Measurements from ENCODE around the gene SRSF7. TPM values are rescaled to one million over a fixed set of nuclear protein-coding genes. Genes with fewer than 3 reads are reported as not detected.

SRSF7 gene
- total and polyA plus RNA-seq, 8 donors = 57.9 to 163 (median 95.4) TPM

- no peak overlapping the region for H3K4me3 ChIP-seq
- H3K27me3 ChIP-seq = no peaks in the 10 kb centered on the region
- no peak for TF ChIP-seq POLR2A (IDR thresholded peaks at IDR 0.05)
- TF ChIP-seq, protein P1, sequence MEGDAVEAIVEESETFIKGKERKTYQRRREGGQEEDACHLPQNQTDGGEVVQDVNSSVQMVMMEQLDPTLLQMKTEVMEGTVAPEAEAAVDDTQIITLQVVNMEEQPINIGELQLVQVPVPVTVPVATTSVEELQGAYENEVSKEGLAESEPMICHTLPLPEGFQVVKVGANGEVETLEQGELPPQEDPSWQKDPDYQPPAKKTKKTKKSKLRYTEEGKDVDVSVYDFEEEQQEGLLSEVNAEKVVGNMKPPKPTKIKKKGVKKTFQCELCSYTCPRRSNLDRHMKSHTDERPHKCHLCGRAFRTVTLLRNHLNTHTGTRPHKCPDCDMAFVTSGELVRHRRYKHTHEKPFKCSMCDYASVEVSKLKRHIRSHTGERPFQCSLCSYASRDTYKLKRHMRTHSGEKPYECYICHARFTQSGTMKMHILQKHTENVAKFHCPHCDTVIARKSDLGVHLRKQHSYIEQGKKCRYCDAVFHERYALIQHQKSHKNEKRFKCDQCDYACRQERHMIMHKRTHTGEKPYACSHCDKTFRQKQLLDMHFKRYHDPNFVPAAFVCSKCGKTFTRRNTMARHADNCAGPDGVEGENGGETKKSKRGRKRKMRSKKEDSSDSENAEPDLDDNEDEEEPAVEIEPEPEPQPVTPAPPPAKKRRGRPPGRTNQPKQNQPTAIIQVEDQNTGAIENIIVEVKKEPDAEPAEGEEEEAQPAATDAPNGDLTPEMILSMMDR (IDR thresholded peaks at IDR 0.05) = no peak
- TF ChIP-seq EP300 (IDR thresholded peaks at IDR 0.05) = no peak
- no peak for TF ChIP-seq POLR2AphosphoS5 (IDR thresholded peaks at IDR 0.05)
- H3K4me1 ChIP-seq = no peaks in the 10 kb centered on the region
- no peak overlapping the region for H3K27ac ChIP-seq
- no peaks in the 10 kb centered on the region for H3K9me3 ChIP-seq
- H3K36me3 ChIP-seq = peaks cover 0 to 35% (median 33%) of the 10 kb centered on the region in 4 donors
- DNase-seq = no peak
- 76 to 91% (median 90%) methylated on average over 1 of the region's 1 CpG for WGBS, 5 donors
- intact Hi-C loops (cut with DNase I; ENCODE audit: low total_unique reads) = loop anchor here (5.0 kb wide), 1 partner anchor 145 kb away; no protein-coding TSS in a partner anchor
Measured at GRCh38 chr2:38727661-38728060, 23.5 kb downstream of the SRSF7 start.

DNA sequence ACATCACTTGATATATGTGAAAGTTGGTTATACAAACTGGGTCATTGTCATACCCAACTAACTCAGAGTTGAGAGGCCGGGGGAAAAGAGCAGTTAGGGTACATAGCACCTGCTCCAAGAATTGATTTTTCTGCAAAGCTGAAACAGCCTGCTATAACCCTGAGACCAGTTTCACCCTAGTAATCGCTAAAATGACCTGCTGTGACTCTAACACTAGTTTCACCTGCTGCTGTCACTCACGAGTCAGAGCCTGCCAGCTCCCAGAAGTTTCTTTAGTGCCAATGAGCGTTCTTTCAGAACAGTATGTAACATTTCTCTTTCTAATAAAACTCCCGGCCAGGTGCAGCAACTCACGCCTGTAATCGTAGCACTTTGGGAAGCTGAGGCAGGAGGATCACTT is 28.0 kb downstream of the SRSF7 start:
- no peak for DNase-seq

GRCh38 chr2:38722271-38723061 is 28.7 kb downstream of the SRSF7 start:
- Histone ChIP-seq H3K9me3 (no peaks in the 10 kb centered on the region), H3K27ac (peak overlapping the region in 2 of 5 donors; percentile 6 to 18), H3K4me3 (no peak overlapping the region), H3K36me3 (no peaks in the 10 kb centered on the region), H3K4me1 (peaks cover 0 to 16% (median 6%) of the 10 kb centered on the region in 4 donors), H3K27me3 (no peaks in the 10 kb centered on the region)
- 55 to 76% (median 71%) methylated on average over 9 of the region's 9 CpGs for WGBS, 5 donors
- intact Hi-C loops (cut with DNase I; ENCODE audit: low total_unique reads) = no loop called here
- DNase-seq = no peak
- TF ChIP-seq, protein P1 (IDR thresholded peaks at IDR 0.05) = no peak
- TF ChIP-seq POLR2AphosphoS5 (IDR thresholded peaks at IDR 0.05) (no peak), POLR2A (IDR thresholded peaks at IDR 0.05) (no peak), EP300 (IDR thresholded peaks at IDR 0.05) (no peak)

More for the DNA sequence above, 28.0 kb downstream of the SRSF7 start:
- Histone ChIP-seq H3K27me3 (no peaks in the 10 kb centered on the region), H3K27ac (no peak overlapping the region), H3K4me1 (peaks cover 0 to 16% (median 6%) of the 10 kb centered on the region in 4 donors), H3K4me3 (no peak overlapping the region), H3K36me3 (no peaks in the 10 kb centered on the region), H3K9me3 (no peaks in the 10 kb centered on the region)
- 75 to 83% (median 79%) methylated on average over 7 of the region's 7 CpGs for WGBS, 5 donors
- intact Hi-C loops (cut with DNase I; ENCODE audit: low total_unique reads) = no loop called here
- TF ChIP-seq POLR2AphosphoS5 (IDR thresholded peaks at IDR 0.05) = no peak
- no peak for TF ChIP-seq POLR2A (IDR thresholded peaks at IDR 0.05)
- TF ChIP-seq, protein P1 (IDR thresholded peaks at IDR 0.05) = no peak
- TF ChIP-seq EP300 (IDR thresholded peaks at IDR 0.05) = no peak

GRCh38 chr2:38720613-38721241 is 30.4 kb downstream of the SRSF7 start:
- H3K4me1 ChIP-seq = peaks cover 0 to 16% (median 6%) of the 10 kb centered on the region in 4 donors
- no peaks in the 10 kb centered on the region for H3K9me3 ChIP-seq
- H3K36me3 ChIP-seq = no peaks in the 10 kb centered on the region
- no peak overlapping the region for H3K4me3 ChIP-seq
- H3K27ac ChIP-seq = peak overlapping the region in 3 of 5 donors; percentile 5 to 42 (median 42)
- intact Hi-C loops (cut with DNase I; ENCODE audit: low total_unique reads) = no loop called here
- TF ChIP-seq POLR2A (IDR thresholded peaks at IDR 0.05) (no peak), POLR2AphosphoS5 (IDR thresholded peaks at IDR 0.05) (peak in 2 of 3 donors; percentile 47 to 58), EP300 (IDR thresholded peaks at IDR 0.05) (no peak)
- peak; percentile 60 to 83 for DNase-seq
- H3K27me3 ChIP-seq = no peaks in the 10 kb centered on the region
- WGBS, 5 donors = 39 to 54% (median 42%) methylated on average over 4 of the region's 4 CpGs
